PC-3 (cell line): ENCODE measurements around the gene CXCL3. TPM values are rescaled to one million over a fixed set of nuclear protein-coding genes. Genes with fewer than 3 reads are reported as not detected.

Source experiments
- ATAC-seq: fragments of 200-7000 bp; cut with Tn5 transposase; 2 replicates; pipeline ENCODE4 v1.9.1; 2020; ENCODE audit warnings: mild to moderate bottlenecking, moderate library complexity
- BruUV-seq: library from RNA; stranded (reverse); fragments of 400-500 nt; replicated peaks from 2 replicates; lab custom pipeline; 2021; lab: Mats Ljungman, UMichigan
- CTCF ChIA-PET: fragments of 300-600 bp; sonication (Branson Sonifier 250); formaldehyde crosslinking; loops from one replicate; lab custom pipeline; 2022; ENCODE audit warnings: antibody characterized with exemption; lab: Charles Lee
- POLR2A ChIA-PET: fragments of 300-600 bp; sonication (Branson Sonifier 250); formaldehyde crosslinking; loops from one replicate; lab custom pipeline; 2022; ENCODE audit warnings: antibody characterized with exemption; ENCODE audit not compliant: unreplicated experiment; lab: Charles Lee
- DNase-seq: peaks from one replicate; pipeline ENCODE4 v3.0.0-alpha.2; 2015
- H2AFZ ChIP-seq: fragments of 300-600 bp; sonication (generic); 2 replicates; pipeline ENCODE4 v1.6.0; 2016; ENCODE audit warnings: antibody characterized with exemption, low read length
- H3F3A ChIP-seq: fragments of 300-600 bp; sonication (generic); one replicate; pipeline ENCODE4 v1.6.0; 2017; ENCODE audit warnings: antibody characterized with exemption, low read length, control low read depth, mild to moderate bottlenecking; ENCODE audit not compliant: unreplicated experiment
- H3K27ac ChIP-seq: fragments of 300-600 bp; sonication (generic); 2 replicates; pipeline ENCODE4 v1.5.1; 2016; ENCODE audit warnings: mild to moderate bottlenecking, low read length
- H3K27me3 ChIP-seq: fragments of 300-600 bp; sonication (generic); 2 replicates; pipeline ENCODE4 v1.6.1; 2016; ENCODE audit warnings: low read length, mixed read lengths
- H3K36me3 ChIP-seq: fragments of 300-600 bp; sonication (generic); 2 replicates; pipeline ENCODE4 v1.6.1; 2016; ENCODE audit warnings: low read depth, mixed run types, low read length, mixed read lengths
- H3K4me1 ChIP-seq: fragments of 300-600 bp; sonication (generic); 2 replicates; pipeline ENCODE4 v1.5.1; 2016; ENCODE audit warnings: low read length; ENCODE audit not compliant: insufficient read depth
- H3K4me2 ChIP-seq: fragments of 300-600 bp; sonication (generic); 2 replicates; pipeline ENCODE4 v1.6.0; 2016; ENCODE audit warnings: low read length
- H3K4me3 ChIP-seq: fragments of 300-600 bp; sonication (generic); 2 replicates; pipeline ENCODE4 v1.5.1; 2016; ENCODE audit warnings: mild to moderate bottlenecking, low read length, mixed read lengths
- H3K79me2 ChIP-seq: fragments of 300-600 bp; sonication (generic); 2 replicates; pipeline ENCODE4 v1.6.1; 2017; ENCODE audit warnings: low read length, mixed read lengths
- H3K9ac ChIP-seq: fragments of 300-600 bp; sonication (generic); 2 replicates; pipeline ENCODE4 v1.6.0; 2016; ENCODE audit warnings: mild to moderate bottlenecking, low read length
- H3K9me2 ChIP-seq: fragments of 300-600 bp; sonication (generic); replicated peaks from 2 replicates; pipeline ENCODE4 v1.6.1; 2016; ENCODE audit warnings: mixed run types, low read length, mixed read lengths
- H3K9me3 ChIP-seq: fragments of 300-600 bp; sonication (generic); 2 replicates; pipeline ENCODE4 v1.6.1; 2016; ENCODE audit warnings: low read length, mixed read lengths
- H4K20me1 ChIP-seq: fragments of 300-600 bp; sonication (generic); 2 replicates; pipeline ENCODE4 v1.6.1; 2016; ENCODE audit warnings: low read length, mixed read lengths
- EZH2 ChIP-seq: fragments of 300-600 bp; sonication (generic); IDR thresholded peaks from one replicate; pipeline ENCODE4 v1.6.1; 2017; ENCODE audit warnings: antibody characterized with exemption, mild to moderate bottlenecking, low read length; ENCODE audit not compliant: unreplicated experiment
- EZH2phosphoT487 ChIP-seq: fragments of 300-600 bp; sonication (generic); IDR thresholded peaks from 2 replicates; pipeline ENCODE4 v1.6.1; 2018; ENCODE audit warnings: mild to moderate bottlenecking, antibody characterized with exemption, low read length, borderline replicate concordance
- intact Hi-C: fragments of 100-400 bp; cut with micrococcal nuclease; formaldehyde crosslinking; loops from 2 replicates; pipeline ENCODE4 v1.9.0; 2023
- total RNA-seq: library from RNA; depleted of rRNA; stranded (reverse); fragments of >200 nt; gene quantifications from 2 replicates; pipeline ENCODE4 v1.2.3, GENCODE V29; 2014
- TF ChIP-seq, protein P1 (sequence below): fragments of 300-600 bp; sonication (generic); conservative IDR thresholded peaks from 2 replicates; pipeline ENCODE4 v1.5.1; 2017; ENCODE audit warnings: antibody characterized with exemption, low read depth, mild to moderate bottlenecking, low read length

CXCL3 gene
- total RNA-seq, 1 experiment from 2014 or later: 28.9 TPM

DNA sequence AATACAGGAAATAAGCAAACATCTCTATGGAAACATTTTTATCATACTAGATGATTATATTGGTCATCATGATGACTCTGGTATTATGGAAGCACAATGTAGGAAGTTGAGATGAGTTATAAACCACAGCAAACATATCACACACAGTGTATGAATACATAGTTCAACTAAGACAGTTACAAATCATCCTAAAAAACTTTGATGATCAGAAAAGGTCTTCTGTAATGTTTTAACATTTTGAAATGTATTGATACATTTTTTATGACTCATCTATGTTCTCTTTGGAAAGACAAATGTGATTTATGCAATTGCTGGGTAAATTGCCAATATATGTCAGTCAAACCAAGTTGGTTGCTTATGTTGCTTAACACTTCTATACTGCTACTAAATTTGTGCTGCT, 4.8 kb downstream of the CXCL3 start:
- Histone ChIP-seq H4K20me1 (no peaks in the 10 kb centered on the region), H3K4me2 (peak overlapping the region; percentile 28), H3K36me3 (no peaks in the 10 kb centered on the region), H3K27me3 (no peaks in the 10 kb centered on the region), H3K9me3 (no peaks in the 10 kb centered on the region), H3K79me2 (peaks cover 21% of the 10 kb centered on the region), H3K27ac (peak overlapping the region; percentile 87), H3F3A (peaks cover 7% of the 10 kb centered on the region), H3K4me3 (no peak overlapping the region), H3K4me1 (peaks cover 71% of the 10 kb centered on the region), H2AFZ (no peak overlapping the region), H3K9ac (peak overlapping the region; percentile 50), H3K9me2 (no peaks in the 10 kb centered on the region)
- ChIA-PET POLR2A (interaction anchor here (0.6 to 0.9 kb wide), 2 partner anchors 50 to 65 kb away, joined by 3 read pairs; partner anchors contain the start of gene CXCL2), CTCF (no interaction called here)
- no peak for TF ChIP-seq EZH2phosphoT487
- TF ChIP-seq, protein P1, sequence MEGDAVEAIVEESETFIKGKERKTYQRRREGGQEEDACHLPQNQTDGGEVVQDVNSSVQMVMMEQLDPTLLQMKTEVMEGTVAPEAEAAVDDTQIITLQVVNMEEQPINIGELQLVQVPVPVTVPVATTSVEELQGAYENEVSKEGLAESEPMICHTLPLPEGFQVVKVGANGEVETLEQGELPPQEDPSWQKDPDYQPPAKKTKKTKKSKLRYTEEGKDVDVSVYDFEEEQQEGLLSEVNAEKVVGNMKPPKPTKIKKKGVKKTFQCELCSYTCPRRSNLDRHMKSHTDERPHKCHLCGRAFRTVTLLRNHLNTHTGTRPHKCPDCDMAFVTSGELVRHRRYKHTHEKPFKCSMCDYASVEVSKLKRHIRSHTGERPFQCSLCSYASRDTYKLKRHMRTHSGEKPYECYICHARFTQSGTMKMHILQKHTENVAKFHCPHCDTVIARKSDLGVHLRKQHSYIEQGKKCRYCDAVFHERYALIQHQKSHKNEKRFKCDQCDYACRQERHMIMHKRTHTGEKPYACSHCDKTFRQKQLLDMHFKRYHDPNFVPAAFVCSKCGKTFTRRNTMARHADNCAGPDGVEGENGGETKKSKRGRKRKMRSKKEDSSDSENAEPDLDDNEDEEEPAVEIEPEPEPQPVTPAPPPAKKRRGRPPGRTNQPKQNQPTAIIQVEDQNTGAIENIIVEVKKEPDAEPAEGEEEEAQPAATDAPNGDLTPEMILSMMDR: no peak
- no peak for TF ChIP-seq EZH2
- DNase-seq (peak; percentile 86), ATAC-seq (peak; percentile 29)
- intact Hi-C loops: no loop called here
- BruUV-seq: no TSS peak

- TF ChIP-seq EZH2phosphoT487 (no peak), EZH2 (no peak)
- TF ChIP-seq, protein P1: no peak
- peak overlapping the region; percentile 81 for H3K27ac ChIP-seq
- no peaks in the 10 kb centered on the region for H4K20me1 ChIP-seq
- intact Hi-C loops: no loop called here
- peaks cover 7% of the 10 kb centered on the region for H3F3A ChIP-seq
- no peak overlapping the region for H3K4me2 ChIP-seq
- ATAC-seq (peak; percentile 23; the same call in 1 of the 2 replicates), DNase-seq (peak; percentile 63)
- H3K4me1 ChIP-seq: peaks cover 63% of the 10 kb centered on the region
- no peaks in the 10 kb centered on the region for H3K9me3 ChIP-seq
- H3K9me2 ChIP-seq: no peaks in the 10 kb centered on the region
- BruUV-seq: no TSS peak
- H2AFZ ChIP-seq: no peak overlapping the region
- H3K4me3 ChIP-seq: no peak overlapping the region
- H3K9ac ChIP-seq: no peak overlapping the region
- H3K36me3 ChIP-seq: no peaks in the 10 kb centered on the region
- no peaks in the 10 kb centered on the region for H3K27me3 ChIP-seq
- ChIA-PET POLR2A (no interaction called here), CTCF (no interaction called here)
- H3K79me2 ChIP-seq: peaks cover 9% of the 10 kb centered on the region
These were observed 6.4 kb downstream of the CXCL3 start for GRCh38 chr4:74032064-74032463.

- Histone ChIP-seq H3F3A (peaks cover 7% of the 10 kb centered on the region), H3K27me3 (no peaks in the 10 kb centered on the region), H3K9ac (no peak overlapping the region), H3K79me2 (0 out of 2 replicates have a peak, but pooled peaks cover 5% of the 10 kb centered on the region), H3K9me2 (no peaks in the 10 kb centered on the region), H3K4me1 (peaks cover 59% of the 10 kb centered on the region), H3K27ac (peak overlapping the region; percentile 81), H3K36me3 (no peaks in the 10 kb centered on the region), H4K20me1 (no peaks in the 10 kb centered on the region), H3K4me2 (no peak overlapping the region), H3K9me3 (no peaks in the 10 kb centered on the region), H3K4me3 (no peak overlapping the region), H2AFZ (no peak overlapping the region)
- ChIA-PET CTCF (no interaction called here), POLR2A (no interaction called here)
- intact Hi-C loops: no loop called here
- ATAC-seq (no peak), DNase-seq (no peak)
- TF ChIP-seq, protein P1: no peak
- TF ChIP-seq EZH2: no peak
- no peak for TF ChIP-seq EZH2phosphoT487
- BruUV-seq: no TSS peak
These were observed 6.9 kb downstream of the CXCL3 start for GRCh38 chr4:74031576-74031975.
